GM18909 (cell line): Measurements from ENCODE around the gene SMC6.
A peak's percentile ranks its signal among the peaks of the same experiment; 100 is the strongest.

Source experiments
- ATAC-seq: cut with Tn5 transposase; IDR thresholded peaks from one replicate; pipeline ENCODE4 v1.9.1; 2021; ENCODE audit warnings: mild to moderate bottlenecking; ENCODE audit not compliant: unreplicated experiment, poor library complexity

SMC6 gene, protein sequence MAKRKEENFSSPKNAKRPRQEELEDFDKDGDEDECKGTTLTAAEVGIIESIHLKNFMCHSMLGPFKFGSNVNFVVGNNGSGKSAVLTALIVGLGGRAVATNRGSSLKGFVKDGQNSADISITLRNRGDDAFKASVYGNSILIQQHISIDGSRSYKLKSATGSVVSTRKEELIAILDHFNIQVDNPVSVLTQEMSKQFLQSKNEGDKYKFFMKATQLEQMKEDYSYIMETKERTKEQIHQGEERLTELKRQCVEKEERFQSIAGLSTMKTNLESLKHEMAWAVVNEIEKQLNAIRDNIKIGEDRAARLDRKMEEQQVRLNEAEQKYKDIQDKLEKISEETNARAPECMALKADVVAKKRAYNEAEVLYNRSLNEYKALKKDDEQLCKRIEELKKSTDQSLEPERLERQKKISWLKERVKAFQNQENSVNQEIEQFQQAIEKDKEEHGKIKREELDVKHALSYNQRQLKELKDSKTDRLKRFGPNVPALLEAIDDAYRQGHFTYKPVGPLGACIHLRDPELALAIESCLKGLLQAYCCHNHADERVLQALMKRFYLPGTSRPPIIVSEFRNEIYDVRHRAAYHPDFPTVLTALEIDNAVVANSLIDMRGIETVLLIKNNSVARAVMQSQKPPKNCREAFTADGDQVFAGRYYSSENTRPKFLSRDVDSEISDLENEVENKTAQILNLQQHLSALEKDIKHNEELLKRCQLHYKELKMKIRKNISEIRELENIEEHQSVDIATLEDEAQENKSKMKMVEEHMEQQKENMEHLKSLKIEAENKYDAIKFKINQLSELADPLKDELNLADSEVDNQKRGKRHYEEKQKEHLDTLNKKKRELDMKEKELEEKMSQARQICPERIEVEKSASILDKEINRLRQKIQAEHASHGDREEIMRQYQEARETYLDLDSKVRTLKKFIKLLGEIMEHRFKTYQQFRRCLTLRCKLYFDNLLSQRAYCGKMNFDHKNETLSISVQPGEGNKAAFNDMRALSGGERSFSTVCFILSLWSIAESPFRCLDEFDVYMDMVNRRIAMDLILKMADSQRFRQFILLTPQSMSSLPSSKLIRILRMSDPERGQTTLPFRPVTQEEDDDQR

DNA sequence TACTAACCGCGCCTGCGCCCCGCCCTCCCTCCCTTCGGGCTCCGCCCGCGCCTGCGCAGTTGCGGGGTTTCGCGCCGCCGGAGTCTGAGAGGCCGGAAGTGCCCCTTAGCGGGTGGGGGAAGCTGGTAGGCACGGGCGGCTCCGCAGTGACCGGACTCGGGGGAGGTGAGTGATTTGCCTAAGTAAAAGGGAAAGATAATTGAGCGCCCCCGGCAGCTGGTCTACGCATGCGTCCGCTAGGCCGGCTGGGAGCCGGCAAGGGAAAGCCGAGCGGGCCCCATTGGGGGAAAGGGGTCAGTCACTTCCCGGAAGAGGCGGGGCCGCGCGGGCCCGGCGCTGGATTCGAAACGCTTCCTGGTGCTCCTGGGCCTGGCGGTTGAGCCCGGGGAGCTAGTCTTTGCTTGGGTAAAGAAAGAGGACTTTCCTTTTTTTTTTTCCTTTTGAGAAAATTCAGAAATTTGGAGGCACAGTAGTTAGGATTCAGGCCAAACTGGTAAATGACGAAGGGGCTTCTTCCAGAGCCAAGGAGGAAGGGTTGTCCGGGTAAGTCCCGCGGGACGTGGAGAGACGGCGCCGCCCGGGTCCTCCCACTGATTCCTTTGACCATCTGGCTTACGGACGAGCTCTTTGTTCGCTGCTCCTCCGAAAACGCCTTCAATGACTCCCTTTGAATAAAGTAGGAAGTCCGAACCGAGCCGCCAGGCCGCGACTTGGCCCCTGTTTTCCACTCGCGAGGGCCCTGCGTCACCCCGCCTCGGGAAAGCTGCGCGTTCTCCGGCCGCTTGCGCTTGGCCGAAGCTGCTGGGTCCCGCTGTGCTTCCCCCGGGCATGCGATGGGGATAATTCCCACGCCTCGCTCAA, at the start of gene SMC6, which contains the start of gene GEN1:
Gene SMC6, minus strand, starts transcription at position 8 of the 861 bp plus-strand sequence. CDS start 7,864 bp downstream, outside the sequence.
Gene GEN1, plus strand, starts transcription at position 336 of the 861 bp plus-strand sequence. CDS start 5,806 bp downstream, outside the sequence.
- peak; percentile 79 for ATAC-seq

- ATAC-seq, result no peak
Observed at GRCh38 chr2:17800693-17801458, 47.3 kb upstream of the SMC6 start.

DNA sequence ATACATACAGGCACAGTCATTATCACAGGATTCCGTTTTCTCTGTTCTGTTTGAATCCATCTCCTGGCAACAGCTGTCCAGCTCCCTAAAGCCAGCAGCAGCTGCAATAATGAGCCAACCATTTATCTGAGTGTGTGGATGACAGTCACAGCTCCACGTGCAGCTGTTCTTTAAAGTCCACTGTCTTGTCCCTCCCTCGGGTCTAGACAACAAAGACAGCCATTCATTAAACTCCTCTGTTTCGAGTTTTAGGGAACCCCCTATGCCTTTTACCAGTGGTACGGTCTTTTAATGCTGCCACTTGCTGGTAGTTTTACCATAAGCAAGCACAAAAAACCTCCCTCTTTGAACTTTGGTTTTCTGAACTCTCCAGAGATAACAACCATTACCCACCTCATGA, 46.6 kb upstream of the SMC6 start:
- ATAC-seq, result no peak

- no peak for ATAC-seq
Observed at GRCh38 chr2:17799301-17800120, 45.9 kb upstream of the SMC6 start.

DNA sequence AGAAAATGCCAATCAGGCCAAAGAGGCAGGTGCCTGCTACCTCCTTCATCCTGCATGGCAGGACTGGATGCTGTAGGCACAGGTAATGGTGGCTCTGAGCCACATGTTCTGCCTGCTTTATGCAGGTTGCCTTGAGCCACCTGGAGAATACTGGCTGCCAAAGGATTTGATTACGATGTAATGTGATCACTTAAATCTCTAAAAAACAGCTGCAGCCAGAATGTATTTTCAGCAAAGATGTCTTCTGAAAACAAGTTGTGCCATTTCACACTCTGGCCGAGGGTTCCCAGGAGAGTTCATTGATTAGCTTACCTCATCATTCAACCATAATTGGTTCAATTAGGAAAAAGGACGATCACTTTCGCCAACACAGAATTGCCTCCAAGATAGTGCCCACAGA, 44.7 kb upstream of the SMC6 start:
- ATAC-seq, result no peak

- no peak for ATAC-seq
Observed at GRCh38 chr2:17795309-17795708, 41.7 kb upstream of the SMC6 start.

- no peak for ATAC-seq
Observed at GRCh38 chr2:17793803-17794354, 40.3 kb upstream of the SMC6 start.

DNA sequence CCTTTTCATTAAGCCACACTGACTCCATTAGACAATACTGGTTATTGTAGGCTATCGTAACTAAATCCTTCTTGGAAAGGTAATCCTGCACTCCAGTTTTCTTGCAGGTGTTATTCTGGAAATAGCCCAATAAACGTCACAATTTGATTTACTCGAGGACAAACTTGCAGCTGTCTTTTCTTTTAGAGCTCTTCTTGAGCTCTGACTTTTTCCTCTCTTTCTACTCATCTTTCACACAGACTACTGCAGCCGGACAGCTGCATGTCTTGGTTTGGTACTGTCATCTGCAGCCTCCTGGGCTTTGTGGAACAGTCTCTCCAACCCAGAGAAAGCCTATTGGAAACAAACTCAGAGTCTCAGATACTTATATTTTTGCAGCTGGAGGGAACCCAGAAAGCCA, 39.7 kb upstream of the SMC6 start:
- no peak for ATAC-seq

- ATAC-seq, result peak; percentile 75
Observed at GRCh38 chr2:17792515-17792914, 38.9 kb upstream of the SMC6 start.

DNA sequence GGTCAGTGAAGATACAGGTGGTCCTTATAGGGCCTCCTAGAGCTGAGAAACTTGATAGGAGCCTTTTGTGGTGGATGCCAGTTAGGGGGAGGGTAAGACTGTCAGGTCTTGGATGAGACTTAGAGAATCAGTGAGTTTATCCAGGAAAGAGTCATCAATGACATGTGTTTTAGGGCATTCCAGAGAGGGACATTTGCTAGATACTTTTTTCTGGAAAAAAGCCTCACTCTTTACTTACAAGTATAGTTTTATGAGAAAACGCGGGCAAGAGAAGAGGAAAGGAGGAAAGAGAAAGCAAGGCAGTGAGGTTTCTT, 38.2 kb upstream of the SMC6 start:
- ATAC-seq, result no peak

DNA sequence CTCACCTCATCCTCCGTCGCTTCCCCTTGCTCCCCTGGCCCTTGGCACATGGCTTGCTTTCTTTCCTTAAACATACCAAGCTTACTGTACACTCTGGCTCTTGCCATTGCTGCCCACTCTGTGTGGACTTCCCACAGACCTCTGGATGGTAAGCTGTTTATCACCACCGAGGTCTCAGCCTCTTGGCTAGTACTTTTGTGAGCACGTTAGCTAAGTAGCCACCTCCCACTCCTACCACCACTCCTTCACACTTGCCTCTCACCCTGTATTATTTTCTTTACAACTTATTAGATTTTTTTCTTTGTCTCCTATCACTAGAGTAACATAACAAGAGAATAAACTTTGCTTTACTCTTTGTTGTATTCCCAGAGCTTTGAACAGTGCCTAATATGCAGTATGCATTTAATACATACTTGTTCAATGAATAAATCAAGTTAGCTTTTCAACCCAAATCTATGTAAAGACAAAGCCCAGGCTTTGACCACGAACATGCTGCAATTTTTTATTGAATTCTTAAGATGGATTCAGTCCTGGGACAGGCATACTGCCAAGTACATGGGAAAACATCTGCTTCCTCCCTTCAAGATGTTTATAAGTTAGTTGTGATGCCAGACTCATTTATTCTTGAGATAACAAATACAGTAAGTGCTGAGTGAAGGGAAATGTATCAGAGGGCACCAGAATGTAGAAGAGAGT, 37.7 kb upstream of the SMC6 start:
- ATAC-seq, result no peak

- ATAC-seq, result no peak
Observed at GRCh38 chr2:17790536-17790935, 36.9 kb upstream of the SMC6 start.

- ATAC-seq, result no peak
Observed at GRCh38 chr2:17788773-17789172, 35.2 kb upstream of the SMC6 start.

GRCh38 chr2:17786727-17787126, 33.1 kb upstream of the SMC6 start:
- no peak for ATAC-seq

GRCh38 chr2:17781482-17781881, 27.9 kb upstream of the SMC6 start:
- no peak for ATAC-seq

DNA sequence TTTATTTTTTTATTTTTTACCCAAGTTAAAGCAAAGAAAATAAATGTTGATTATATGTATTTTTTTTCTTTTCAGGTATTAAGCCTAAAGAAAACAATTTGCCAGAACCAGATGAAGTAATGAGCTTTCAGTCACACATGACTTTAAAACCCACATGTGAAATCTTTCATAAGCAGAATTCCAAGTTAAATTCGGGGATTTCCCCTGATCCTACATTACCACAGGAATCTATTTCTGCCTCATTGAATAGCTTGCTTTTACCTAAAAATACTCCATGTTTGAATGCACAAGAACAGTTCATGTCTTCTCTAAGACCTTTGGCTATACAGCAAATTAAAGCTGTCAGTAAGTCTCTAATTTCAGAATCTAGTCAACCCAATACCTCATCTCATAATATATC, 26.9 kb upstream of the SMC6 start:
- no peak for ATAC-seq

DNA sequence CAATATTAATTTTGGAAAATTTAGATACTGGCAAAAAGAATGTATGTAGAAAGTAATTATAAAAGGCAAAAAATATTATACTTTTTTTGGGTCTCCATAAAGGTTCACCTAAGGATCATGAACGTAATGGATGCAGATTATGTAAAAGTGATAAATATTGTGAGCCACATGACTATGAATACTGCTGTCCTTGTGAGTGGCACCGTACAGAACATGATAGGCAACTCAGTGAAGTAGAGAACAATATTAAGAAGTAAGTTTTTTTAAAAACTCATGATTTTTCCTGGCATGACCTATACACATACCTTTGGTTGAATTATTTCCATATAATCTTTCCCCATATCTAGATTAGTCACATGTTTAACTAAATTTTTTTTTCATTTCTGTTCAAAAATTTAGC, 18.9 kb upstream of the SMC6 start:
- ATAC-seq, result no peak

- no peak for ATAC-seq
Observed at GRCh38 chr2:17771956-17772355, 18.3 kb upstream of the SMC6 start.
